Measurements from ENCODE around the gene SH3GL1.

DNA sequence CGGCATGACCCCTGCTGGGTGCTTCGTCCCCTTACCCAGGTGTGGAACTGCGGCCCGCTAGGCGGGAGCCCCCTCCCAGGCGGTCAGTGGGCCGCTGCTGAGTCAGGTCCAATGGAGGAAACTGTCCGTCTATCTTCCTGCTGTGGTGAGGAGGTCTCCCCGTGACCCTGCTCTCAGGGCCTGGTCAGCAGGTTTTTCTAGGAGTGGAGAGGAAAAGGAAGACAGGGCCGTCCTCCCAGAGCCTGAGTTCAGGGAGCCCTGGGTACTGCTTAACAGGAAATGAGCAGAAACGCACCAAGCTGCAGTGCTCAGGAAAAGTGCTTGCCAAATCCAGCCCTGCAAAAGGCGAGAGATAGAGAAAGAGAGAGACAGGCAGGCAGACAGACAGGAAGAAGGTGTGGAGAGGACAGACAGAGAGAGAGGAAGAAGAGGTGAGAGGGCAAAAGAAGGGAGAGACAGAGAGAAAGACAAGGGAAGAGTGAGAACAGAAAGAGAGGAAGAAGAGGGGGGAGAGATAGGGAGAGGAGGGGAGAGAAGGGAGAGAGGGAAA, 10.3 kb downstream of the SH3GL1 start:
- no peak for TF ChIP-seq CTCF (IDR thresholded peaks at IDR 0.05; ENCODE audit: borderline replicate concordance, extremely low read depth, low read length, poor library complexity, severe bottlenecking)
- no peak for TF ChIP-seq EZH2 (IDR thresholded peaks at IDR 0.05; ENCODE audit: borderline replicate concordance, low read depth, low read length, severe bottlenecking)

All from DND-41 (cell line).